OCI-LY1 (cell line): ENCODE results near the gene AGR3.

ENCODE experiments used
- EZH2 ChIP-seq: fragments of 200-600 bp; sonication (generic), shearing (Covaris generic); IDR thresholded peaks from 2 replicates; pipeline ENCODE4 v1.8.0; 2017; ENCODE audit warnings: borderline replicate concordance, mixed run types, mild to moderate bottlenecking, antibody characterized with exemption, low read length, moderate library complexity, mixed read lengths
- TF ChIP-seq, protein P1 (sequence below): fragments of 200-600 bp; sonication (generic), shearing (Covaris generic); IDR thresholded peaks from 2 replicates; pipeline ENCODE4 v1.5.1; 2017; ENCODE audit warnings: mild to moderate bottlenecking, antibody characterized with exemption, low read length, moderate library complexity, mixed read lengths

DNA sequence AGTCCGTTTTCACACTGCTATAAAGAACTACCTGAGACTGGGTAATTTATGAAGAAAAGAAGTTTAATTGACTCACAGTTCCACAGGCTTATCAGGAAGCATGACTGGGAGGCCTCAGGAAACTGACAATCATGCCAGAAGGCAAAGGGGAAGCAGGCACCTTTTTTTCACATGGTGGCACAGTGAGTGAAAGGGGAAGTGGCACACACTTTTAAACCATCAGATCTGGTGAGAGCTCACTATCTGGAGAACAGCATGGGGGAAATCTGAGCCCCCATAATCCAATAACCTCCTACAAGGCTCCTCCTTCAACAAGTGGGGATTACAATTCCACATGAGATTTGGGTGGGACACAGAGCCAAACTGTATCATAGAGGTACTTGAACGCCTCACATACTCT is 30.0 kb downstream of the AGR3 start:
- TF ChIP-seq, protein P1, sequence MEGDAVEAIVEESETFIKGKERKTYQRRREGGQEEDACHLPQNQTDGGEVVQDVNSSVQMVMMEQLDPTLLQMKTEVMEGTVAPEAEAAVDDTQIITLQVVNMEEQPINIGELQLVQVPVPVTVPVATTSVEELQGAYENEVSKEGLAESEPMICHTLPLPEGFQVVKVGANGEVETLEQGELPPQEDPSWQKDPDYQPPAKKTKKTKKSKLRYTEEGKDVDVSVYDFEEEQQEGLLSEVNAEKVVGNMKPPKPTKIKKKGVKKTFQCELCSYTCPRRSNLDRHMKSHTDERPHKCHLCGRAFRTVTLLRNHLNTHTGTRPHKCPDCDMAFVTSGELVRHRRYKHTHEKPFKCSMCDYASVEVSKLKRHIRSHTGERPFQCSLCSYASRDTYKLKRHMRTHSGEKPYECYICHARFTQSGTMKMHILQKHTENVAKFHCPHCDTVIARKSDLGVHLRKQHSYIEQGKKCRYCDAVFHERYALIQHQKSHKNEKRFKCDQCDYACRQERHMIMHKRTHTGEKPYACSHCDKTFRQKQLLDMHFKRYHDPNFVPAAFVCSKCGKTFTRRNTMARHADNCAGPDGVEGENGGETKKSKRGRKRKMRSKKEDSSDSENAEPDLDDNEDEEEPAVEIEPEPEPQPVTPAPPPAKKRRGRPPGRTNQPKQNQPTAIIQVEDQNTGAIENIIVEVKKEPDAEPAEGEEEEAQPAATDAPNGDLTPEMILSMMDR, result no peak
- TF ChIP-seq EZH2, result no peak
